ENCODE measurements around the gene ARID1B. TPM values are rescaled to one million over a fixed set of nuclear protein-coding genes. Genes with fewer than 3 reads are reported as not detected.

The ARID1B gene
- total RNA-seq, 2 donors from 2014 or later, result 65.1 to 99.4 TPM

DNA sequence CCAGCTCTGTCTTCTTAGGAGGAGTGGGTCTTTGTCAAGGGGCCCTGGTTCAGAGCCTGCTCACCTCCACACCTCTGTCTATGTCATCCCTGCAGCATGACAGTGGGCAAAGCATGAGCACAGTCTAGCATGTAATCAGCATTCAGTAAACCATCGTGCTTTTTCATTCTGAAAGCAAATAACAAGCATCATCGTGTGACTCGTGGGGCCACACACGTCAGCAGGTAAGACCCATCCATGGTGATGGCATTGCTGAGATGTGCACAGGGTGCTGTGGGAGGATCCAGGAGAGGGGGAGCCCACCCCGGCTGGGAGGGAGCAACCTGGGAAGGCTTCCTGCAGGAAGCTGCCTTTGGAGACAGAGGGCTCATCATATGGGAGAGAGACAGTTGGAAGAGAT is 439.4 kb downstream of the ARID1B start:
- Histone ChIP-seq H3K36me3 (no peaks in the 10 kb centered on the region), H3K4me3 (no peak overlapping the region), H3K27me3 (replicated peaks; ENCODE audit: insufficient read depth) (no peaks in the 10 kb centered on the region), H3K9me3 (no peaks in the 10 kb centered on the region), H3K4me1 (replicated peaks) (peaks cover 8% of the 10 kb centered on the region), H3K27ac (no peak overlapping the region)
- 74% methylated on average over 5 of the region's 5 CpGs for WGBS
- TF ChIP-seq POLR2AphosphoS5 (IDR thresholded peaks at IDR 0.05) (no peak), POLR2A (IDR thresholded peaks at IDR 0.05) (no peak)
- DNase-seq (ENCODE audit: low spot score), result no peak
- intact Hi-C loops (cut with DNase I), result no loop called here

DNA sequence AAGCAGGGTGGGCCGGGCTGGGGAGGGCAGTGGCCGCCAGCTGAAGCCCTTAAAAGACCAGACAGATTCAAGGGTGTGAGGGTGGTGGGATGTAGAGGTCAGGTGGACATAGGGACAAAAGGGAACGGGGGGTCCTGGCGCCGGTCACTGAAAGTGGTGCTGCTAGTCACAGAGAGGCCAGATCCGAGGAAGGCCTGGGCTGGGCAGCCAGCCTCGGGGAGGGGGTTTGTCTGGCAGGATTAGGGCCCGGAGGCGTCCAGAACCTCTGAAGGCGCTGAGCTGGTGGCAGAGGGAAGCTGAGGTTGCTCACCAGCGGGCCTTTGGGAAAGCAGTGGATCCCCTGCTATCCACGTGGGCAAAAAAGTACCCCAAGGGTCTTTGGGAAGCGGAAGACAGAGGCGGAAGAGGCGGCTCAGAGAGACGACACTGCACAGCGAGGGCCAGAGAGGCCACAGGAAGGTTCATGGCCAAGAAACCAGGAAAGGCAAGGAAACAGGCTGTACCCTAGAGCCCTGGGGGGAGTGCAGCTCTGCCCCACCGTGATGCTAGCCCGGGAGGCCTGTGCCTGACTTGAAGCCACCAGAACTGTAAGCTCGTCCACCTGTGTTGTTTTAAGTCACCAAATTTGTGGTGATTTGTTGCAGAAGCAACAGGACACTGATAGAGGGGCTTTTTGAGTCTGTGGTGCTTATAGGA is 440.2 kb downstream of the ARID1B start:
- Histone ChIP-seq H3K4me1 (replicated peaks) (peaks cover 10% of the 10 kb centered on the region), H3K4me3 (no peak overlapping the region), H3K27ac (no peak overlapping the region), H3K27me3 (replicated peaks; ENCODE audit: insufficient read depth) (no peaks in the 10 kb centered on the region), H3K9me3 (no peaks in the 10 kb centered on the region), H3K36me3 (no peaks in the 10 kb centered on the region)
- 90% methylated on average over 20 of the region's 20 CpGs for WGBS
- no peak for DNase-seq (ENCODE audit: low spot score)
- TF ChIP-seq, protein P1, sequence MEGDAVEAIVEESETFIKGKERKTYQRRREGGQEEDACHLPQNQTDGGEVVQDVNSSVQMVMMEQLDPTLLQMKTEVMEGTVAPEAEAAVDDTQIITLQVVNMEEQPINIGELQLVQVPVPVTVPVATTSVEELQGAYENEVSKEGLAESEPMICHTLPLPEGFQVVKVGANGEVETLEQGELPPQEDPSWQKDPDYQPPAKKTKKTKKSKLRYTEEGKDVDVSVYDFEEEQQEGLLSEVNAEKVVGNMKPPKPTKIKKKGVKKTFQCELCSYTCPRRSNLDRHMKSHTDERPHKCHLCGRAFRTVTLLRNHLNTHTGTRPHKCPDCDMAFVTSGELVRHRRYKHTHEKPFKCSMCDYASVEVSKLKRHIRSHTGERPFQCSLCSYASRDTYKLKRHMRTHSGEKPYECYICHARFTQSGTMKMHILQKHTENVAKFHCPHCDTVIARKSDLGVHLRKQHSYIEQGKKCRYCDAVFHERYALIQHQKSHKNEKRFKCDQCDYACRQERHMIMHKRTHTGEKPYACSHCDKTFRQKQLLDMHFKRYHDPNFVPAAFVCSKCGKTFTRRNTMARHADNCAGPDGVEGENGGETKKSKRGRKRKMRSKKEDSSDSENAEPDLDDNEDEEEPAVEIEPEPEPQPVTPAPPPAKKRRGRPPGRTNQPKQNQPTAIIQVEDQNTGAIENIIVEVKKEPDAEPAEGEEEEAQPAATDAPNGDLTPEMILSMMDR (IDR thresholded peaks at IDR 0.05), result no peak
- TF ChIP-seq POLR2AphosphoS5 (IDR thresholded peaks at IDR 0.05) (no peak), POLR2A (IDR thresholded peaks at IDR 0.05) (no peak)
- intact Hi-C loops (cut with DNase I), result no loop called here

DNA sequence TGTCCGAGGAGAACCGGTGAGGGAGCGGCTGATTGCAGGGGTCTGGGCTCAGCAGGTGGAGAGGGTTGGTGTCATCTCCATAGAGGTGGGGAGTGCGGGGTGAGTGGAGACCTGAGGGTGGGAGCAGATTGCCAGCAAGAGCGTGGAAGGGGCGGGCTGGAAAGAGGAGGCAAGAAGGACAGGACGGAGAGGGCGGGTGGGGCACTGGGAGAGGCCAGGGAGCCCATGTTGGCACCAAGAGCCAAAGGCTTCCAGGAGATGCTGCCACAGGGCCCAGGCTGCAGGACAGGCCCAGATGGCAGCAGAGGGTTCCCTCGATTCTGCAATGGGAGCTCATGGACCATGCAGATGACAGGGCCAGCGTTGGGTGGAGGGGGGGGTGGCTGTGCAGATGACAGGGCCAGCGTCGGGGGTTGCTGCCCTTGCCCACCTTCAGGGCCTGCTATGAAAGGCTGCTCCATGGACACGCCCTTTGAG is 440.8 kb downstream of the ARID1B start:
- 86% methylated on average over 13 of the region's 13 CpGs for WGBS
- intact Hi-C loops (cut with DNase I), result no loop called here
- H3K27me3 ChIP-seq (replicated peaks; ENCODE audit: insufficient read depth), result no peaks in the 10 kb centered on the region
- no peak for DNase-seq (ENCODE audit: low spot score)
- H3K4me1 ChIP-seq (replicated peaks), result peaks cover 10% of the 10 kb centered on the region
- H3K36me3 ChIP-seq, result no peaks in the 10 kb centered on the region
- H3K27ac ChIP-seq, result no peak overlapping the region
- no peaks in the 10 kb centered on the region for H3K9me3 ChIP-seq
- H3K4me3 ChIP-seq, result no peak overlapping the region
- no peak for TF ChIP-seq POLR2A (IDR thresholded peaks at IDR 0.05)
- TF ChIP-seq, protein P1 (IDR thresholded peaks at IDR 0.05), result no peak

DNA sequence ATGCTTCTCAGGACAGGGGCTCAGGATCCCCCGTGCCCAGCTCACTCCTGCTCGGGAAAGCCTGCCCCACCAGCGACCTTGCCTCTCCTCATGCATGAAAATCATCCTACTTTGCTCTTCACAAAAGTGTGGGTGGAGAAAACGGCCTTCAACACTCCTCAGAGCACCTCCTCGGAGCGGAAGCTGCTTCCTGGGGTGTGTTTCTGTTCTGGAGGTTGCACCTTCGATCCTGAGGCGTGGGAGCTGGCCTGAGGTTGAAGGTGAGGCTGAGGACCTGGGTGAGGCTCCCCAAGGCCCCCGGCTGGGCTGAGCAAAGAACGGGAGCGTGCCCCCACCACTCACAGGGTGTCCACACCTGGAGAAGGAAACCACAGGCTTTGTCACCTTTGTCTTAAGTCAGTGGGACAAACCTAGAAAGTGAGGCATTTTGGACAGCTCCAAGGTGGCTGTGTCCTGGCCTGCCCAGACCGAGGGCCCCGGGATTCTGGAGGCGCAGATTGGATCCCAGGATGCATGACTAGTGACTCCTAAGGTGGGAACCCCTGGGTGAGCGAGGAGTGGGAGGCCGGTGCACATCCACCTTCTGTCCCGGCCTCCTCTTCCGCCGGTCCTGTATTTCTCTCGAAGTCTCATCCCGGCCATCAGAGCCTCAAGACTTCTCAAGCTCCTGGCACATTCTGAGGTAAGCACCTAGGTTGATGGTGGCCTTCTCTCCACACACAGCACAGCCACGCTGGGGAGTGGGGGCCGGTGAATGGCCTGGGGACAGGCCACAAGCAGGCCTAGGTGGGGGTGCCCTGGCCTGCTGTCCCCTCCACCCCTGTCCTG is 441.4 kb downstream of the ARID1B start:
- Histone ChIP-seq H3K36me3 (no peaks in the 10 kb centered on the region), H3K27ac (no peak overlapping the region), H3K4me1 (replicated peaks) (peaks cover 10% of the 10 kb centered on the region), H3K9me3 (no peaks in the 10 kb centered on the region), H3K4me3 (no peak overlapping the region), H3K27me3 (replicated peaks; ENCODE audit: insufficient read depth) (no peaks in the 10 kb centered on the region)
- DNase-seq (ENCODE audit: low spot score), result no peak
- intact Hi-C loops (cut with DNase I), result no loop called here
- WGBS, result 92% methylated on average over 22 of the region's 23 CpGs
- no peak for TF ChIP-seq POLR2AphosphoS5 (IDR thresholded peaks at IDR 0.05)
- TF ChIP-seq, protein P1 (IDR thresholded peaks at IDR 0.05), result no peak
- no peak for TF ChIP-seq POLR2A (IDR thresholded peaks at IDR 0.05)

All from prostate gland (tissue), 2 donors.